HPDE6-E6E7 (cell line): ENCODE results near the gene NQO2.

Source experiments
- DNase-seq: peaks from one replicate; pipeline ENCODE4 v3.0.0; 2011; ENCODE audit warnings: missing footprints; ENCODE audit errors: extremely low spot score

NQO2 gene

GRCh38 chr6:2999618-3000557, at the start of gene NQO2:
TSS of gene NQO2 (plus strand) at chr6:2999894. CDS start at chr6:3006553, 6,659 bp downstream.
- peak; percentile 88 for DNase-seq

- DNase-seq = no peak
These were observed 49.0 kb upstream of the NQO2 start for GRCh38 chr6:2950713-2951112.

DNA sequence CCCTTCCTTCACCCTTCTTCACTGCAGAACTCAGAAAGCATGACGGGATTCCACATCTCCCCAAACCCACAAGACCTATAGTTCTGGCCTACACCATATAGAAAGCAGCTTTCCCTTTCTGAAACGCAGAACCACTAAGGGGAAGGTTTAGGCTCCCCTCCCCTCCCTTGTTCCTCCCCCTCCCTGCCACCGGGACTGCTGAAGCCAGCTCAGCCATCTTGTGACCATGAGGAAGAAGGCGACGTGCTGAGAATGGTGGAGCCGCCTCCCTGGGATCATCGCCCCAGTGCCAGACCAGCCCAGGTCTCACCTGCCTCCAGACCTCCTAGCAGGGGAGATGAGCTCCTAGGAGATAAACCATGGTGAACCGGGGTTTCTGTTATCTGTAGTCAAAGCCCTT, 48.0 kb upstream of the NQO2 start:
- no peak for DNase-seq

GRCh38 chr6:2952557-2953095, 47.1 kb upstream of the NQO2 start:
- peak; percentile 31 for DNase-seq

DNA sequence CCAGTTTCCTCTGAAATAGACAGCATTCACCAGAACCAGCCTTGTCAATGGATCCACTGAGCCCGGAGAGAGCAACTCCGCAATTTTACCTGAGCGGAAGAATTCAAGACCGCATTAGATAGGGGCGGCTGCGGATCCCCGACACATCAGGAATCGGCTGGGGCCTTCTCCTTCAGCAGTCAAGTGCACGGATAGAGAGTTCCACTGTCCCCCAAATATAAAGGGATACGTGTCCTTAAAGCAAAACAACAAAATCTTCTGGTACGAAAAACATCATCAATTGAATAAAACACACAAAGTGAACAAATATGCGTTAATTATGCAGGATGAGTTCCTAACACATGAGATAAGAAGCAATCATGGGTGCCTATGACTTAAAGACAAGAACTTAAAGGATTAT, 46.6 kb upstream of the NQO2 start:
- DNase-seq = no peak

DNA sequence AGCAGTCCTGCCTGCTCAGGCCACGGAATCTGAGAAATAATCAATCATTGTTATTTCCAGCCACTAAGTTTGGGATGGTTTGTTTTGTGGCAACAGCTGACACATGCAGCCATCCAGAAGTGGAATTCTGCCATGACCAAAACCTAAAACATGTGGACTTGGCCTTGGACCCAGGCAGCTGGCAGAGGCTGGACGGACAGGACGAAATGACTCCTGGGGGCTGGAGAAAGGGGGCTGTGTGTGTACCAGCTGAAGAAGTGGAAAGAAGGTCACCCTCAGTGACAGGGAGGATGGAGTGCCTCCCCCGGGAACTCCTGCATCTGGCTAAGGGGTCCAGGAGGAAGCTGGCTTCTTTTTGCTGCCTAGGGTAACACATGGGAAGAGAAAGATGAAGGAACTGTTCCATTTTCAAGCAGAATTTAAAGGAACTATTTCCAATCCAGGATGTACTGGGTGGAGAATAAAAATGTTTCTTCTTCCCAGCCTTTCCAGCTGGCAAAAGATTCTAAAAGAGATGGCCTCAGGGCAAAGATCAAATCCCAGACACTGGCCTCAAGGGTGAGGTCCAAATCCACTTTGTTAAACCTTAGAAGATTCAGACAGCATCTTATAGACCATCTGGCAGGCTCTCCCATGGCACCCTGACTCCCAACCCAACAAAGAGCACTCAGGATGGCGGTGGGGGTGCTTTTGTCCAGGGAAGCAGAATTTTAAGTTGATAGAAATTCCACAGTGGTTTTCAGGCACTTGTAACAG, 42.6 kb upstream of the NQO2 start:
- DNase-seq = no peak

- no peak for DNase-seq
These were observed 41.9 kb upstream of the NQO2 start for GRCh38 chr6:2957696-2958330.

DNA sequence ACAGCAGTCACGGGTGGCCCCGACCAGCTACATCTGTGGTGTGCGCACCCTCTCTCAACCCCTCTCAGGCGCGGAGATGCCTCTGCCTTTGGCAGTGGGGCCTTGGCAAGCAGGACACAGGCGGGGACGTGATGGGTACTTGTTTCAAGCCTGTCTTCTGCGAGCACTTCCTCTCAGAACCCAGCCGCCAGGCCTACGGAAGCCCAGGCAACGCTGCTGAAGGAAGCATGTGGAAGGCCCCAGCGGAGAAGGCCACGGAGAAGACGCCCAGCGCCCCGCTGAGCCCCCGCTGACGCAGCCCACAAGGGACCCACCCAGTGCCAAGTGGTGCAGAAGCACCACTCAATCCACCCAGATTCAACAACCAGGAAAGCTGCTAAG, 41.4 kb upstream of the NQO2 start:
- no peak for DNase-seq

DNA sequence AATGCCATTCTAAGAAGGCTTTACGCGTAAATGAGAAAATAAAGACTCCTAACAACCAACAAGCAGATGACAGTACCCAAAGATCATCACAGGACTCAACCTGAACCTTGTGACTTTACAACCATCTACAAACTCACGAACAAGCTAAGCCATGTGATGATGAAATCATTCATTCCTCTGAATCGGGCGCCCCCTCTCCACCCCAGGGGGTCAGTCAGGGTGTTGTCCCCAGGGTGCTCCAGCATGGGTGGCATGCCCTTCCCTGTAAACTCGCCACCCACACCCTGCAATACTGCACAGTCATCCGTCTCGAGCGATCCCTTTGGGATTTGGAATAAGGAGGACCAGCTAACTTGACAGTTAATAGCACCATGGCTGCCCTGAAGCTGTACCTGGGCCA, 40.9 kb upstream of the NQO2 start:
- DNase-seq = no peak

GRCh38 chr6:2959909-2960719, 39.6 kb upstream of the NQO2 start:
- DNase-seq = peak; percentile 43

DNA sequence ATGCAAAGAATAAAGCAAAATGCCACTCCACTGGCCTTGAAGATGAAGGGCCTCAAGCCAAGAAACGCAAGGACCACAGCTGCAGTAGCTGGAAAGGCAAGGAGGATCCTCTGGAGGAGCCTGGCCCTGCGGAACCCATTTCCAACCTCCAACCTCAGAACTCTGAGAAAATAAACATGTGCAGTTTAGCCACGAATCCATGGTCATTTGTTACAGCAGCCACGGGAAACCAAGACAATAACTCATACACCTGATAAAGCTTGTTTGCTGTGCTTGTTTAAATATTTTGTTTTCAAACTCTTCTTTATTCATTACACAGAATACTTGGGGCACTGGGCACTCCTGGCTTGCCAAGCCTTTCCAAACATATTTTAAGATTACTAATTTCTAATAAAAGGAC, 38.8 kb upstream of the NQO2 start:
- no peak for DNase-seq

GRCh38 chr6:2961506-2961905, 38.2 kb upstream of the NQO2 start:
- DNase-seq = no peak

DNA sequence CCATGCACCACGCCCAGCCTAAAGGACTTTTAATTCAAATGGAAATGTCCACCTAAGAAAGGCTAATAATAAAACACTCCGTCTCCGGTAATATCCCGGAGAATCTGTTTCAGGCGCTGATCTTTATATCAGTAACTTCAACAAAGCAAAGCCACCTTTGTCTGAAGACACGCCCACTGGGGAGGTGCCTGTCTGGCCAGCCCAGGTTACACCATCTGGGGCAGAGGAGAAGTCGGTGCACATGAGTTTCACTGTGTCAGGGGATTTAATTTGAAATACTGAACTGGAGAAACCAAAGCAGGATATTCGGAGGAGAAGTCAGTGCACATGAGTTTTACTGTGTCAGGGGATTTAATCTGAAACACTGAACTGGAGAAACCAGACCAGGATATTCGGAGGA, 37.7 kb upstream of the NQO2 start:
- DNase-seq = no peak

GRCh38 chr6:2962636-2963035, 37.1 kb upstream of the NQO2 start:
- DNase-seq = no peak

- no peak for DNase-seq
These were observed 35.9 kb upstream of the NQO2 start for GRCh38 chr6:2963756-2964155.

DNA sequence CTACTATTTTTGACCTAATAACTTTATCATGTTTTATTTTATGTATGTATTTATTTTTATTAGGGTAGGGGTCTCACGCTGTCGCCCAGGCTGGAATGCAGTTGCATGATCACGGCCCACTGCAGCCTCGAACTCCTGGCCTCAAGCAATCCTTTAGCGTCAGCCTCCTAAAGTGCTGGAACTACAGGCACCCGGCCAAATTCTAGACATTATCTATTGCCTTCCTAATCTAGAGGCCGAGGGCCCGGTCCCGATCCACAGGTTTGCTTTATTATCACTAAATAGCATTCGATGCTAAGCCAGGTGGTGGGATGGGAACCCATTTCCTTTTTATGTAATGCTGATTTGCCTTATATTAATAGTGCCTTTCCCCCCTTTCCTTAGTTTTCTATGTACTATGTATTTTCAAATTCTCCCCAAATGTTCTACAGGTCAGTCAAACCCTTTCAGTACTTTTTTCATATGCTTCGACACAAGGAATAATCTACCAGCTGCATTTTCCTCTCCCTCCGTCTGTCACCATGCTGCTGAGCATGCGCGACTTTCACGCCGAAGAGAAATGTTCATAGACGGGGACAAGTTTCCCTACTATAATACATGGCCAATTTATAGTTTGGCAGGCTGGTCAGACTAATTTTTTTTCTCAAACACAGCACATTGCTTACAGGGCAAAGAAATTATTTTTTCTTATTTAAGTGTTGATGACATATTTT, 34.7 kb upstream of the NQO2 start:
- no peak for DNase-seq

DNA sequence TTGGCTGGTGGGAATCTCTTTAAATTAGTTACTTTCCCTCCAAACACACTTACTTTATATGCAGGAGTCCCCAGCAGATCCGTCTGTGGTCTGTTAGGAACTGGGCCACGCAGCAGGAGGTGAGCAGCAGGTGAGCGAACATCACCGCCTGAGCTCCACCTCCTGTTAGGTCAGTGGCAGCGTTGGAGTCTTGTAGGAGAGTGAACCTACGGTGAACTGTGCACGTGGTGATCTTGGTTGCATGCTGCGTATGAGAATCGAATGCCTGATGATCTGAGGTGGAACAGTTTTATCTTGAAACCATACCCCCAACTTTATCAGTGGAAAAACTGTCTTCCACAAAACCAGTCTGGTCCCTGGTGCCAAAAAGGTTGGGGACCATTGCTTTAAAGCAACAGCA, 33.3 kb upstream of the NQO2 start:
- no peak for DNase-seq

- no peak for DNase-seq
These were observed 31.8 kb upstream of the NQO2 start for GRCh38 chr6:2967936-2968335.

DNA sequence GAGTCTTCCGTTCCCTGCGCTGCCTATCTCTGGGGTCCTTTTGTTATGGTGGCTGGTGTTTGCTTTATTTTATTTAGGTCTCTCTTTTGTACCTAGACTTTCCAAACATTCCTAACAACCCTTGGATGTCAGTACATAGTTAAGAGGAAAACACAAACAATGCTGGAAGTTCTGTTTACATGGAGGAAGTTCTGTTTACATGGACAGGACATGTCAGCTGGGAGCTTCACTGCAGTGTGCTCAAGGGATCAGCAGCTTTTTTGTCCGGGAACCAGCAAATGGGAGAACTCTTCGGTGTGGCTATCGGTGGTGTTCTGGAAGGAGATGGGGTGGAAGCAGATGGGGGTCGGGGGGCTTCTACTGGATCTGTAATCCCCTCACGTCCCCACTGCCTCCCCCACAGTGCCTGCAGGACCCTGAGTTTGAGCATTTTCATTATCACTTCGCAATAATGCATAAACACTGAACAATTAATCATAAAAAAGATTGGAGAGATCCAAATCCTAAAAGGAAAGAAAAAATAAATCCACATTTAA, 31.0 kb upstream of the NQO2 start:
- DNase-seq = no peak

- DNase-seq = no peak
These were observed 30.1 kb upstream of the NQO2 start for GRCh38 chr6:2969549-2969948.
